CD8-positive, alpha-beta memory T cell (primary cell): Measurements from ENCODE around the gene SOX5. TPM values are rescaled to one million over a fixed set of nuclear protein-coding genes. Genes with fewer than 3 reads are reported as not detected.

ENCODE experiments used
- CTCF ChIA-PET: fragments of 350-600 bp; sonication (Branson Sonifier 250); formaldehyde crosslinking; loops from one replicate; lab custom pipeline; 2021; ENCODE audit warnings: antibody characterized with exemption; lab: Charles Lee
- POLR2A ChIA-PET: fragments of 350-600 bp; sonication (Branson Sonifier 250); formaldehyde crosslinking; loops from one replicate; lab custom pipeline; 2021; ENCODE audit warnings: antibody characterized with exemption; lab: Charles Lee
- DNase-seq, 5 donors: peaks; one replicate each; pipeline versions ENCODE4 v3.0.0 to v3.0.0-alpha.2; 2020 to 2022; ENCODE audit warnings: mixed read lengths in 1 of 5
- H3K27ac ChIP-seq: one replicate; pipeline ENCODE4 v1.7.0; 2013; ENCODE audit warnings: low read depth, mild to moderate bottlenecking, low read length, moderate library complexity
- H3K27me3 ChIP-seq: 2 replicates; pipeline ENCODE4 v1.7.0; 2013; ENCODE audit warnings: low read length, mild to moderate bottlenecking; ENCODE audit not compliant: insufficient read depth, poor library complexity, severe bottlenecking
- H3K36me3 ChIP-seq: 2 replicates; pipeline ENCODE4 v1.7.0; 2013; ENCODE audit warnings: mild to moderate bottlenecking, low read length, moderate library complexity; ENCODE audit not compliant: insufficient read depth
- H3K4me1 ChIP-seq: 2 replicates; pipeline ENCODE4 v1.7.0; 2013; ENCODE audit warnings: mild to moderate bottlenecking, low read length, moderate library complexity; ENCODE audit not compliant: insufficient read depth
- H3K4me3 ChIP-seq: 2 replicates; pipeline ENCODE4 v1.7.0; 2013; ENCODE audit warnings: mild to moderate bottlenecking, low read length
- H3K9me3 ChIP-seq: 2 replicates; pipeline ENCODE4 v1.7.0; 2013; ENCODE audit warnings: mild to moderate bottlenecking, low read length
- H3K27ac Mint-ChIP-seq, 8 donors: one replicate each; pipeline ENCODE4 v1.8.0; 2020 to 2021; ENCODE audit warnings: mixed read lengths in 8 of 8, mild to moderate bottlenecking in 6 of 8, inconsistent platforms in 3 of 8, moderate library complexity in 3 of 8
- H3K27me3 Mint-ChIP-seq, 2 donors: one replicate each; pipeline ENCODE4 v1.8.0; 2020 to 2021; ENCODE audit warnings: mixed read lengths in 2 of 2, mild to moderate bottlenecking in 1 of 2, moderate library complexity in 1 of 2
- H3K36me3 Mint-ChIP-seq, 3 donors: one replicate each; pipeline ENCODE4 v1.8.0; 2020 to 2021; ENCODE audit warnings: mixed read lengths in 3 of 3, inconsistent platforms in 1 of 3, mild to moderate bottlenecking in 1 of 3
- H3K4me1 Mint-ChIP-seq, 3 donors: one replicate each; pipeline ENCODE4 v1.8.0; 2020 to 2021; ENCODE audit warnings: mixed read lengths in 3 of 3, inconsistent platforms in 1 of 3, mild to moderate bottlenecking in 1 of 3
- H3K4me3 Mint-ChIP-seq, 7 donors: one replicate each; pipeline ENCODE4 v1.8.0; 2020 to 2021; ENCODE audit warnings: mixed read lengths in 7 of 7, mild to moderate bottlenecking in 6 of 7, moderate library complexity in 4 of 7, inconsistent platforms in 2 of 7
- H3K9me3 Mint-ChIP-seq, 5 donors: one replicate each; pipeline ENCODE4 v1.8.0; 2020 to 2022; ENCODE audit warnings: mixed read lengths in 5 of 5, mild to moderate bottlenecking in 3 of 5, moderate library complexity in 2 of 5, inconsistent platforms in 1 of 5
- polyA plus RNA-seq: library from polyadenylated mRNA; unstranded; fragments of 300-500 nt; fragmentation: Illumina TruSeq; gene quantifications from one replicate; pipeline ENCODE4 v1.2.3, GENCODE V29; 2021
- total RNA-seq, 2 experiments: library from RNA; stranded (reverse); gene quantifications; one replicate each; pipeline ENCODE4 v1.2.3, GENCODE V29; 2021

The SOX5 gene
- total and polyA plus RNA-seq, 3 experiments from 2014 or later: 0.13 to 0.18 TPM; not detected in 1

DNA sequence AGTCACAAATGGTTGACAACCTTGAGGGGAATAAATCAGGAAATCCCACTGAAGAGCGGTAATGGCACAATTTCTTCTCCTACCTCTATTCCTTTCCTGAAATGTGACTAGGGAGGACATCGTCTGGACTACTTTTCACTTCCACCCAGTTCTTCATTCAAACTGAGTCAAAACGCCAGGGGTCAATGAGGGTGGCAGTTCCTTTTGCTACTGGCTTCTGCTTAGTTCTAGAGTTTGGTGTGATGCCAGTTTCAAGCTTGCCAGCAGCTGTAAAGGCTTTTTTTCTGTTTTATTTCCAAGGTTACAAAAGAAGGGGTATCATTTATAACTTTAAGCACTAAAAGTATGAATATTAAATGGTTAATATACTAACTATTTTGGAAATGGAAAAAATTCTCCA lies 286.5 kb downstream of the SOX5 start:
- Mint-ChIP-seq H3K4me1 (no peaks in the 10 kb centered on the region), H3K36me3 (no peaks in the 10 kb centered on the region), H3K27ac (no peak overlapping the region), H3K9me3 (peaks cover 0 to 15% (median 2%) of the 10 kb centered on the region in 5 donors), H3K27me3 (no peaks in the 10 kb centered on the region), H3K4me3 (no peak overlapping the region)
- Histone ChIP-seq H3K27me3 (no peaks in the 10 kb centered on the region), H3K27ac (no peak overlapping the region), H3K9me3 (no peaks in the 10 kb centered on the region), H3K4me1 (no peaks in the 10 kb centered on the region), H3K36me3 (no peaks in the 10 kb centered on the region), H3K4me3 (no peak overlapping the region)
- ChIA-PET CTCF (no interaction called here), POLR2A (no interaction called here)
- no peak for DNase-seq

DNA sequence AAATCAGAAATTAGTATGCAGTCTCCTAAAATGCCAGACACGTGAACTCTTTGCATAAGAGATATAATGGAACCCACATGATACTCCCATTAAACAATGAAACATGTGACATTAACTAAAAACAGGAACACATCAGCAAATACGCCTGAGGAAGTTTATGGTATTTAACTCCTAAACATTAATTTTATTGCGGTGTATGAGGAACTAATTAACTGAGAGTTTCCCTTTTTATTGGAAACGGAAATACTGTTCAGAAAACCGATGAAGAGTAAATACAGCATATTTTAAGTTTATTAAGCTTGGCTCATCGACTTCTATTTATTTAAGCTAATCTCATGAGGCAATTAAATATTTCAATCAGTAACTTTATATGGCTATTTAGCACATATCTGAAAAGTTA lies 290.3 kb downstream of the SOX5 start:
- Histone ChIP-seq H3K36me3 (no peaks in the 10 kb centered on the region), H3K9me3 (no peaks in the 10 kb centered on the region), H3K4me3 (no peak overlapping the region), H3K27me3 (no peaks in the 10 kb centered on the region), H3K27ac (no peak overlapping the region), H3K4me1 (no peaks in the 10 kb centered on the region)
- no peak overlapping the region for H3K27ac Mint-ChIP-seq
- ChIA-PET CTCF (no interaction called here), POLR2A (no interaction called here)
- no peak overlapping the region for H3K4me3 Mint-ChIP-seq
- H3K4me1 Mint-ChIP-seq: no peaks in the 10 kb centered on the region
- DNase-seq: no peak
- H3K9me3 Mint-ChIP-seq: peaks cover 0 to 21% (median 0%) of the 10 kb centered on the region in 5 donors
- no peaks in the 10 kb centered on the region for H3K27me3 Mint-ChIP-seq
- H3K36me3 Mint-ChIP-seq: no peaks in the 10 kb centered on the region

DNA sequence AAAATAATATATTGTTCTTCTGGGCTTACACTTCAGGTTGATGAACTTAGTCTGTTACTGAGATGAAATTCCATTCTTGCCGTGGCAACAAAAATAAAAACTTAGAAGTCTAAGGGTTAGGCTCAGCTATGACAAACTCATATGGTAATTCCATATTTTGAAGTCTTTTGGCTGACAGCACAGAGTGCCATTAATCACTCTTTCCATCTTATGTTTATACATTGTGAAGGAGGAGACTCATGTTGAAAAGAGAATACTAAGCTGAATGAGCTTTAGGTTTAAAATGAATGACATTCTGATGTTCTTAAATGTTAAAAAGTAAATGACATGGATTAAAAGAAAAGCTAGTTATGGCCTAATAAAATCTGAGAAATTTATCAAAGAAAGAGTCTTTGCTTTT lies 291.9 kb downstream of the SOX5 start:
- Histone ChIP-seq H3K27ac (no peak overlapping the region), H3K36me3 (no peaks in the 10 kb centered on the region), H3K27me3 (no peaks in the 10 kb centered on the region), H3K9me3 (no peaks in the 10 kb centered on the region), H3K4me3 (no peak overlapping the region), H3K4me1 (no peaks in the 10 kb centered on the region)
- Mint-ChIP-seq H3K9me3 (peaks cover 0 to 16% (median 0%) of the 10 kb centered on the region in 5 donors), H3K27me3 (no peaks in the 10 kb centered on the region), H3K4me1 (no peaks in the 10 kb centered on the region), H3K36me3 (no peaks in the 10 kb centered on the region), H3K4me3 (no peak overlapping the region), H3K27ac (no peak overlapping the region)
- ChIA-PET POLR2A (no interaction called here), CTCF (no interaction called here)
- DNase-seq: no peak

DNA sequence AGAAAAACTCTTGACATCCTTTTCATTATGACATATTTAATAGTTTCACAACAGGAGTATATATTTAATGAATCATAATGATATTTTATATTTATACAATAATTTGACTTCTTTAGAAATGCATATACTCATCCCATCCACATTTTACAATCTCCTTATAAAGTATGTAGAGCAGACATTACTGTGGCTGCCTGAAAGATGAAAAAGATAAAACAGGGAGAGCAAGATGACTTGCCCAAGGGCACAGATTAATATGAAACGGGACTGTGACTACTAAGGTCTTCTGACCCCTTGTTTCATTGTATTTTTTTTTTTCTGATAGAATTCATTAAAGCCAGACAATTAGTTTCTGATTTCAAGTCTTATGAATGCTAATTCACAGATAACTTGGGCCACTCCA lies 293.6 kb downstream of the SOX5 start:
- no peaks in the 10 kb centered on the region for H3K27me3 ChIP-seq
- Mint-ChIP-seq H3K4me1 (no peaks in the 10 kb centered on the region), H3K4me3 (no peak overlapping the region), H3K27ac (no peak overlapping the region), H3K27me3 (no peaks in the 10 kb centered on the region), H3K9me3 (peaks cover 0 to 17% (median 0%) of the 10 kb centered on the region in 5 donors), H3K36me3 (no peaks in the 10 kb centered on the region)
- no peaks in the 10 kb centered on the region for H3K36me3 ChIP-seq
- no peaks in the 10 kb centered on the region for H3K4me1 ChIP-seq
- ChIA-PET CTCF (no interaction called here), POLR2A (no interaction called here)
- H3K9me3 ChIP-seq: no peaks in the 10 kb centered on the region
- no peak for DNase-seq
- no peak overlapping the region for H3K4me3 ChIP-seq
- H3K27ac ChIP-seq: no peak overlapping the region

DNA sequence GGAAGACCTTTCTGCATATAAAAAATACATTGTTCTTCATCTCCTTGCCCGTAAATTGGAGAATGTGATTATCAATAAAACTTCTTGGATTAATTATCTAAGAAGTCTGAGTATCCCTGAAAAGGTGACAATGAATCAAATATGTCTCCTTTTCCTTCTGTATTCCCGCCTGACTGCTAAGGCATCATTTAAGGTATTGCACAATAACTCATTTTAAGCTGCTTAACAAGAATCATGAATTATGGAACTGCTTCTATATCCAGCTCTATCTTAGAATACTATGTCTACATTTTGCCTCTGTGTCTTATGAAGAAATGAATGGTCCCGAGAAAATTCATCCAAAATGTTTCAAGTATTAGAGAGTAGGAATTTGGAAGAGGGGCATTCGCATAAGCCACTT lies 294.4 kb downstream of the SOX5 start:
- Mint-ChIP-seq H3K4me3 (no peak overlapping the region), H3K36me3 (no peaks in the 10 kb centered on the region), H3K9me3 (peaks cover 0 to 22% (median 2%) of the 10 kb centered on the region in 5 donors), H3K4me1 (no peaks in the 10 kb centered on the region), H3K27me3 (no peaks in the 10 kb centered on the region), H3K27ac (no peak overlapping the region)
- ChIA-PET POLR2A (no interaction called here), CTCF (no interaction called here)
- H3K36me3 ChIP-seq: no peaks in the 10 kb centered on the region
- DNase-seq: no peak
- no peaks in the 10 kb centered on the region for H3K9me3 ChIP-seq
- H3K27ac ChIP-seq: no peak overlapping the region
- H3K27me3 ChIP-seq: no peaks in the 10 kb centered on the region
- no peaks in the 10 kb centered on the region for H3K4me1 ChIP-seq
- no peak overlapping the region for H3K4me3 ChIP-seq

DNA sequence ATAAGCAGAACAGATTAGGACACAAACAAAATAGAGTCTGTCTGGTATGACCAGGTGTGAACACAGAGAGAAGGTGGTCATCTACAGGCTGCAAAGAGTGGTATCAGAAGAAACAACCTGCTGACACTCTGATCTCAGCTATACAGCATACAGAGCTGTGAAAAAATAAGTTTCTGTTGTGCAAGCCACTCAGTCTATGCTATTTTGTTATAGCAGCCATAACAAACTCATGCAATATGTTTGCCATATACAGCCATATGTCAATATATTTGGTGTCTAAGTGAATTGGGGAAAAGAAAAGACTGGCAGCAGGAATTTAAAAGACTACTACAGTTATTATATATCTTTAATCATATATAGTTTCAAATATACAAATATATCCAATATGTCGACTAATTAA lies 300.9 kb downstream of the SOX5 start:
- POLR2A ChIA-PET: no interaction called here
- no peak overlapping the region for H3K4me3 ChIP-seq
- CTCF ChIA-PET: no interaction called here

DNA sequence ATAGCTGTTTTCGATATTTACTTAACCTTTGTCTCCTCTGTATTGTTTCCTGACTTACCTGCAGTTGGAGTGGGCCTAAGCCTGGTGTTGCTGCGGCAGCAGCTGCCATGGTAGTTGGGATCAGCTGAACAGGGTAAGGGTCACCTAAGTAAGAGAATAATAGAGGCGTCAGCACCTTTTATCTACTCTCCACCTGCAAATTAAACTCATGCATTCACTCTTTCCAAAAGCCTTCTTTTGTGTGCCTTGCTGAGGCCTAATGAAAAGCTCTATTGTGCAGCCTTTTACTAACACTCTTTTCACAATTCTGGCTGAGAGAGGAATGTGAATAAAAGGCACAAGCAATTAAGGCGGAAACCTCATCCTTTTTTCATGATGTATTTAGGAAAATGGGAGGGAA lies 308.7 kb downstream of the SOX5 start:
- Histone ChIP-seq H3K4me1 (no peaks in the 10 kb centered on the region), H3K27ac (no peak overlapping the region), H3K36me3 (no peaks in the 10 kb centered on the region), H3K27me3 (no peaks in the 10 kb centered on the region), H3K9me3 (no peaks in the 10 kb centered on the region), H3K4me3 (no peak overlapping the region)
- no peak for DNase-seq
- no peaks in the 10 kb centered on the region for H3K27me3 Mint-ChIP-seq
- ChIA-PET POLR2A (no interaction called here), CTCF (no interaction called here)
- no peaks in the 10 kb centered on the region for H3K4me1 Mint-ChIP-seq
- no peak overlapping the region for H3K4me3 Mint-ChIP-seq
- H3K27ac Mint-ChIP-seq: no peak overlapping the region
- H3K36me3 Mint-ChIP-seq: no peaks in the 10 kb centered on the region
- H3K9me3 Mint-ChIP-seq: peaks cover 0 to 8% (median 4%) of the 10 kb centered on the region in 5 donors

More for the DNA sequence above, 300.9 kb downstream of the SOX5 start:
- Histone ChIP-seq H3K36me3 (no peaks in the 10 kb centered on the region), H3K27me3 (no peaks in the 10 kb centered on the region), H3K9me3 (no peaks in the 10 kb centered on the region), H3K4me1 (no peaks in the 10 kb centered on the region), H3K27ac (no peak overlapping the region)
- H3K27ac Mint-ChIP-seq: no peak overlapping the region
- no peaks in the 10 kb centered on the region for H3K36me3 Mint-ChIP-seq
- no peaks in the 10 kb centered on the region for H3K27me3 Mint-ChIP-seq
- DNase-seq: no peak
- no peak overlapping the region for H3K4me3 Mint-ChIP-seq
- H3K4me1 Mint-ChIP-seq: no peaks in the 10 kb centered on the region
- peaks cover 0 to 26% (median 5%) of the 10 kb centered on the region in 5 donors for H3K9me3 Mint-ChIP-seq

DNA sequence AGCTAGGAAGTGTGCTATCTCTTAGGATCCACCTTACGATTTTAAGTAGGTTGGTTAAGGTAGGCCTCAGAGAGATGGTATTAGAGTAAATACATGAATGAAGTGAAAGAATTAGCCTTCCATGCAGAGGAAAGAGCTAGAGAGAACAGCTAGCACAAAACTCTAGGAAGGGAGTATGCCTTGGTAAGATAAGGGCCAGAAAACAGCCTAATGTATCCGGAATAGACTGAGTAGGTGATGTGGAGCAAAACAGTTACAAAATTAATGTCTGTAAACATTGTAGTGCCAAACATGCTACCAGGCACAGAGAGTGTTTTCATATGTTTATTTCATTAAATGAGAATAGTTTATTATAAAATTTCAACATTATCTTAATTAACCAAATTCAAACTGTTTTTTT lies 315.1 kb downstream of the SOX5 start:
- peaks cover 0 to 6% (median 0%) of the 10 kb centered on the region in 5 donors for H3K9me3 Mint-ChIP-seq

More for the DNA sequence above, 315.1 kb downstream of the SOX5 start:
- Histone ChIP-seq H3K36me3 (no peaks in the 10 kb centered on the region), H3K9me3 (no peaks in the 10 kb centered on the region), H3K27ac (no peak overlapping the region), H3K4me3 (no peak overlapping the region), H3K27me3 (no peaks in the 10 kb centered on the region), H3K4me1 (no peaks in the 10 kb centered on the region)
- ChIA-PET POLR2A (no interaction called here), CTCF (no interaction called here)
- Mint-ChIP-seq H3K4me1 (no peaks in the 10 kb centered on the region), H3K4me3 (no peak overlapping the region), H3K27me3 (no peaks in the 10 kb centered on the region), H3K36me3 (no peaks in the 10 kb centered on the region), H3K27ac (no peak overlapping the region)
- DNase-seq: no peak
